Measurements from ENCODE around the gene NR2F1-AS1.

The NR2F1-AS1 gene

DNA sequence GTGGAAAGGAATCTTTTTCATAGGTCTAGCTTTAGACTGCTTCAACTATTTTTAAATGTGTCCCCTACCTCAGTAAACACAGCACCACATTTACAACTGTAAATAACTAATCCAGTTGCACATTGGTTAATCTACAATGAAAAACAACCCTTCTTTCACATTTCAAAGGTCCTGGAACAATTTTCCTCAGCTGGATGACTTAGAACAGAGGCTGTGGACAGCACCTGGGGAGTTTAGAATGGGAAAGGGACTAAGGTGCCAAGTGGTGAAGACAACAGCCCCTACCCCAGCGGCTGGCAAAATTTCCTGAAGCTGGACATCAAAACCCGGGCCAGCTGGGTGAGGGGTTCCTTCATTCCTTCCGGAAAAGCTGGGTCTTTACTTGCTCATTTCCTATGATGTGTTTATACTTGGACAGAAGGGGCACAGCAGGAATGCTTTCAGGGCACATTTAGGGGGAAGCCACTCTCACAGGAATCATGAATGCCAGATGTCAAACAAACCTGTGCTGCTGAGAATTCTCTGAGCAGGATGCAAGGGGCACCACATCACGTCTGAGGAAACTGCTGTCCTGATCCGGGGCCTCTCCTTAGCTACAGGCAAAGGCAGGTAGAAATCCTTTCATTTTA lies 158.3 kb downstream of the NR2F1-AS1 start:
- H3K4me1 Mint-ChIP-seq, result no peaks in the 10 kb centered on the region
- H3K27ac Mint-ChIP-seq, result no peak overlapping the region
- no peak overlapping the region for H3K4me3 Mint-ChIP-seq
- no peaks in the 10 kb centered on the region for H3K36me3 Mint-ChIP-seq
- peaks cover 3% of the 10 kb centered on the region for H3K9me3 Mint-ChIP-seq
- DNase-seq (ENCODE audit: low spot score in 2 of 2) (no peak), ATAC-seq (no peak)

DNA sequence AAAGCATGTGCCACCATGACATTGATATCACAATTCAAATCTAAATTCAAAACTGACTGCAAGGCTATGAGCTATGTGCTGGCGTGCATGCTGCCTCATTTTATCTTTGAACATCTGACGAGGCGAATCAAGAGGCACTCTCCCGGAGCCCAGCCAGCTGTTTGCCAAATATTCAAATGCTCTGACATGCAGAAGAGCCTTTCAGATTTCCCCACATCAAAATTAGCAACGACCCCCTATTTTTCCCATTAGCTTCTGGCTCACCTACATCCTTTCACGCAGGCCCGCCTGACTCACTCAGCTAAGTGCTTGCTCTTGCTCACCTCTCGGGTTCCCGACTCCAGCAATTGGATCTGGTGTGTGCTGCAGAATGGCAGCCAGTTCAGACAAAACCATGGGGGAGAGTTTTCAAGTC lies 159.0 kb downstream of the NR2F1-AS1 start:
- Mint-ChIP-seq H3K9me3 (peaks cover 3% of the 10 kb centered on the region), H3K4me3 (no peak overlapping the region), H3K27ac (no peak overlapping the region), H3K36me3 (no peaks in the 10 kb centered on the region), H3K4me1 (no peaks in the 10 kb centered on the region)
- no peak for ATAC-seq
- DNase-seq (ENCODE audit: low spot score in 2 of 2), result no peak

DNA sequence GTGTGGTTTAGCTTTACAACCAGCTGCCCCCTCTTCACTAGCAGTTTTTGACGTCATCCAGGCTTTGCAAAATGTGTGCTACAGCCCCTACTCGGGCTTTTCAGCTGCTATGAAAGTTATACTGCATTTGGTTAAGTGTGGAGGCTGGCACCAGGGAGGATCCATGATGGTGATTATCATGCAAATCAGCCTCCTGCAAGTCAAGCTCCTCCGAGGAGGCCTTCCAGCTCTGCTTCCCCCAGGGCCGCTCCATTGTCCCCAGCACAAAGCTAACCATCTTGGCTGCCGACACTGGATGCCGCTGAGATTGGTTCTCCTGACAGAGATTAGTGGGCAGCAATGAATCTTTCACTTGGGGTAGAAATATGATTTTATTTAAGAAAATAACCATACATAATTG lies 159.6 kb downstream of the NR2F1-AS1 start:
- H3K4me1 Mint-ChIP-seq, result no peaks in the 10 kb centered on the region

DNA sequence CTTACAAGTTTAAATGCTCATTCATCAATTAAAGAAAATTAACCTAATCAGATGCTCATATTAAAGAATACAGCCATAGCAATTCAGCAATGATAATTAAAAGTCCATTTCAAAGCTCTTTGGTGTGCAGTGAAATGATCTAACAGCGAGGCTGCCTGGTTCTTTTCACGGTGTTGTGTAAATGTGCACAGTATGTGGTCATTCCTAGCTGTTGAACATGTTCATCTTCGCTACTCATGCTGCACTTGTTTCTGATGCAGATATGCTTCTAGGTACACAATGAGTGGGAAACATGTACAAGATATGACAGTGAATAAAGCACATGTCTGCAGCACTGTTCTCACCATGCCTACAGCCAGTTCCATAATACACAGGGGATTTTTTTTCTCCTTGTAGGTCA lies 163.5 kb downstream of the NR2F1-AS1 start:
- Mint-ChIP-seq H3K4me1 (no peaks in the 10 kb centered on the region), H3K9me3 (no peaks in the 10 kb centered on the region), H3K4me3 (no peak overlapping the region), H3K27ac (no peak overlapping the region), H3K36me3 (no peaks in the 10 kb centered on the region)
- ATAC-seq, result no peak
- no peak for DNase-seq (ENCODE audit: low spot score in 2 of 2)

More for the DNA sequence above, 159.6 kb downstream of the NR2F1-AS1 start:
- Mint-ChIP-seq H3K4me3 (no peak overlapping the region), H3K9me3 (peaks cover 3% of the 10 kb centered on the region), H3K27ac (no peak overlapping the region), H3K36me3 (no peaks in the 10 kb centered on the region)
- DNase-seq (ENCODE audit: low spot score in 2 of 2) (no peak), ATAC-seq (no peak)

DNA sequence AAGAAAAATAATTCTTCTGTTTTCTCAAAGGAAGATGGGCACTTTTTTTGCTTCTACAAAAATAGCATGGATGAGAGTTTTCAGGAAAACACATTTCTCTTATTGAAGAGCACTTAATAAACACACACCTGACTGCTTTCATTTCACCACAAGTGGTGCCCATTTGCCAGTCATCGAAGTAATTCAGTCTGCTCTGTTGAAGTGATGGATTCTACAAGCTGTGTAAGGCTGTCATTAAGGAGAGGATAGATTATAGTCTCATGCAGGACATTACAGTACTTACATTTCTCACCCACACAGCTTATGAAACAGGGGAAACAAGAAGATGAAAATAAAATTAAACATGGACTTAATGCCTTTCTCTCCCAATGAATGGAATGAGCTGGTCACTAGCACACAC lies 165.2 kb downstream of the NR2F1-AS1 start:
- no peak for DNase-seq (ENCODE audit: low spot score in 2 of 2)

DNA sequence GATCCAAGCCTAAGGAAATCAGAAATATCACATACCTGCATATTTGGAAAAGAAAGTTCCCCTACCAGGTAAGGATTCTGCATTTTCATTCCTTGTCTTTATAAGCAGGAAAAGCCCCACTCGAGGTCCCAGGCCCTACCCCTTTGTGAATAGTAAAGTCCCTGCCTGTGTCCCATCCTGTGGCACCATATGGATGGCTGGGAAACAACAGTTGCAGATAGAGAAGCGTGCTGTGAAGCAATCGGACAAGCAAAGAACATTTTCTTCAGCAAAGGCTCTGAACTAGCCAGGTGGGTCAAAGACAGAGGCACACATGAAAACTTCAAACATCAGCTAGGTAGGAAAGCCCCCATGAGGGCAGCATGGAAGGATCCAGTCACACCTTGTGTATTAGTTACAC lies 169.3 kb downstream of the NR2F1-AS1 start:
- Mint-ChIP-seq H3K4me3 (no peak overlapping the region), H3K27ac (no peak overlapping the region), H3K4me1 (no peaks in the 10 kb centered on the region), H3K36me3 (no peaks in the 10 kb centered on the region), H3K9me3 (no peaks in the 10 kb centered on the region)
- DNase-seq (ENCODE audit: low spot score in 2 of 2), result no peak
- no peak for ATAC-seq

More for the DNA sequence above, 165.2 kb downstream of the NR2F1-AS1 start:
- no peaks in the 10 kb centered on the region for H3K9me3 Mint-ChIP-seq
- no peak overlapping the region for H3K4me3 Mint-ChIP-seq
- ATAC-seq, result no peak
- no peak overlapping the region for H3K27ac Mint-ChIP-seq
- no peaks in the 10 kb centered on the region for H3K4me1 Mint-ChIP-seq
- no peaks in the 10 kb centered on the region for H3K36me3 Mint-ChIP-seq

DNA sequence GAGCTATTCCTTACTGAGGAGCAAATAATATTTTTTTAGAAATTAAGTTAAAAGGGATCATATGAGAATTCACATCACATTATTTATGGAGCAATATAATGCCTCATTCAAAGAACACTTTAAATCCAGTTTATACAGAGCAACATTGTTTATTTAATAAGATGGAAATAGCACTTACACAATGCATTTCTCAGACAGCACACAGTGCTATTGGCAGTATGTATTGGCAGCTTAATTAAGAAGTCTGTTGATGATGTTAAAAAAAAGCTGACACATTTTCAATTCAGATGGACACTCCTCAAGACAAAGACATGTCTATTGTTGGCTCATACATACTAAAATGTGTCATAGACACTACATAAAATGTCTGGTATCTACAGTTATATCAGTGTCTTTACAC lies 171.3 kb downstream of the NR2F1-AS1 start:
- ATAC-seq, result no peak
- no peak overlapping the region for H3K27ac Mint-ChIP-seq
- H3K4me1 Mint-ChIP-seq, result no peaks in the 10 kb centered on the region
- no peaks in the 10 kb centered on the region for H3K9me3 Mint-ChIP-seq
- no peaks in the 10 kb centered on the region for H3K36me3 Mint-ChIP-seq
- DNase-seq (ENCODE audit: low spot score in 2 of 2), result no peak
- no peak overlapping the region for H3K4me3 Mint-ChIP-seq

DNA sequence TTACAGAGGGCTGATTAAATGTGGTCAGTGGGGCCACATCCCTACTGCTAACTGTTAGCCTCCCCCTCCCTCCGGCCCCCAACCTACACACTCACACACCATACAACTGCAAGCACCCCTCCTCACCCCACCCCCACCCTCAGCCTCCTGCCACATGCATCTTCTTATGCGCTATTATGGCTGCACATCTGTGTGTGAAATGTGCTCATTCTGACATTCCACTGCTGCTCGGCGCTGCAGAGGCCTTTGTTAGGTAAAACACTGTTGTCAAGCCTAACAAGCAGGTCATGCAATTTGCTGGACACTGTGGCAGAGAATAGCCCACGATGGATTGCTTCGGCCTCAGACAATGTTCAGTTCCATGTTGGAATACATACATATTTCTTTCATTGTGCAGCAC lies 173.6 kb downstream of the NR2F1-AS1 start:
- H3K4me3 Mint-ChIP-seq, result no peak overlapping the region
- H3K27ac Mint-ChIP-seq, result no peak overlapping the region
- no peaks in the 10 kb centered on the region for H3K36me3 Mint-ChIP-seq
- H3K9me3 Mint-ChIP-seq, result no peaks in the 10 kb centered on the region
- DNase-seq (ENCODE audit: low spot score in 2 of 2) (no peak), ATAC-seq (no peak)
- no peaks in the 10 kb centered on the region for H3K4me1 Mint-ChIP-seq

DNA sequence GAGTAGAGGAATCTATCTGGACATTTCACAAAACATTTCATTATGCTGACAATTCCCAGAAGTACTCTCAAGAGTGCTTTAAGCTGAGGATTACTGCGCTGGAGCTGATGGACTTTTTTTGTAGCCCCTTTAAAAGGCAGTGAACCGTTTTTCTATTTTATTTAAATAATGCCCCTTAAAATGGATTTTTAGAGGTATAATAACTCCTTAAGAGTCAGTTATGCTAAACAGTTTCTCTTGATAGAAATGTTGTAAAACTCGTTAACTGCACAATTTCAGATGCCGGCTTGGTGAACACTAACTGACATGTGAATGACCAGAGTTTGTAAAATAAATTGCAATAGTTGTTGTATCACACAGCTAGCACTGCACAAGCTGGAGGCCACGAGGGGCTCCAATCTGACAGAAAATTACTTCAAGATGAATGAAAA lies 174.0 kb downstream of the NR2F1-AS1 start:
- no peak overlapping the region for H3K27ac Mint-ChIP-seq
- no peak overlapping the region for H3K4me3 Mint-ChIP-seq
- no peak for ATAC-seq
- H3K36me3 Mint-ChIP-seq, result no peaks in the 10 kb centered on the region
- H3K4me1 Mint-ChIP-seq, result no peaks in the 10 kb centered on the region
- H3K9me3 Mint-ChIP-seq, result no peaks in the 10 kb centered on the region
- DNase-seq (ENCODE audit: low spot score in 2 of 2), result no peak

DNA sequence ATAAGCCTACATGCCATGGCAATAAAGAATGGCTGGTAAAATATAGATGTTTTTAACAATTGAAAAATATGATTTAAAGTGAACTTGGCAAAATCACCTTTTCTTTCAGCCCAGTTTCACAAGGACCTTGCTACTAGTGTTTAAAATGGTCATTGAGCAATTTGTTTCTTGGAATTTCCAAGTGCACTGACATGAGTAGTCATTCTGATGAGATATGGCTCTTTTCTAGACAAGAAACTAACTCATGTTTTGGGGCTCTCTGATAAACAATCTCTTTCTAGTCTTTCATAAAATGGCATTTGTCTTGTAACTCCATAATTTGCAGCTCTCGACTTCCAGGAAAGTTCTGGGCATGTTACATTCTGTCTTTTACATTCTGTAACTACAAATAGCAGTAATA lies 176.8 kb downstream of the NR2F1-AS1 start:
- H3K36me3 Mint-ChIP-seq, result no peaks in the 10 kb centered on the region

DNA sequence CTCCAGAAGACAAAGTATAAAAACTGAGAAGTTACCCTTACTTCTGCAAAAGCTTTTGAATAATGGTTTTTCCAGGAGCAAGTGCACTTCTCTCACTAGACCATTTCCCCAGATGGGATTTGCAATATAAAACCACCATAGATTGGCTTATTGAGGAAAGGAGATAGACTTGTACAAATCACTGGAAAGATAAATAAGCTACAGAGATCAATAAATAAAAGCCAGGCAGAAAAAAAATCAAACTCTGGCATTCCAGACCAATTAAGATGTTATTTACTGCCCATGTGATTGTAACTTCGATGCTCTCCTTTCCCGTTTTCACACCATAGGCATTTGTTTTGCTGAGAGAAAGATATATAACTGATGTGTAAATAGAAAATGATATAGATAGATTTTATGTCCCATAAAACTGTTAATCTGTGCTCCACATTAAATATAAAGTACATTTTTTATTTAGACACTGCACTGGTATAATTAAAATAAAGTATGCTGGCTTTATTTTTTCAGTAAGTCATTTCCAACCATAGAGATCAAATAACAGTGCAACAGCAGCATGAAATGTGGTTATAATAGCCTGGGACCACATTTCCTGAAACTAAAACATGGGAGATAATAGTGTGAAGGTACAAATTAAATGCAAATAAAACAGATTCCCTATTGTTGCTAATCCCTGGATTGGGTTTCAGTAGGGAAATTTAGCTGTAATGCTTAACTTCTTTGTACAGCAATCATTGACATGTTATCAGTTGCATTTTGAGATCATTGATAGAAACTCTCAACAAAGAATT lies 177.7 kb downstream of the NR2F1-AS1 start:
- Mint-ChIP-seq H3K36me3 (no peaks in the 10 kb centered on the region), H3K9me3 (no peaks in the 10 kb centered on the region), H3K4me1 (no peaks in the 10 kb centered on the region), H3K4me3 (no peak overlapping the region), H3K27ac (no peak overlapping the region)
- ATAC-seq, result no peak
- no peak for DNase-seq (ENCODE audit: low spot score in 2 of 2)

More for the DNA sequence above, 176.8 kb downstream of the NR2F1-AS1 start:
- no peaks in the 10 kb centered on the region for H3K9me3 Mint-ChIP-seq
- H3K4me3 Mint-ChIP-seq, result no peak overlapping the region
- H3K4me1 Mint-ChIP-seq, result no peaks in the 10 kb centered on the region
- ATAC-seq (no peak), DNase-seq (ENCODE audit: low spot score in 2 of 2) (no peak)
- H3K27ac Mint-ChIP-seq, result no peak overlapping the region

DNA sequence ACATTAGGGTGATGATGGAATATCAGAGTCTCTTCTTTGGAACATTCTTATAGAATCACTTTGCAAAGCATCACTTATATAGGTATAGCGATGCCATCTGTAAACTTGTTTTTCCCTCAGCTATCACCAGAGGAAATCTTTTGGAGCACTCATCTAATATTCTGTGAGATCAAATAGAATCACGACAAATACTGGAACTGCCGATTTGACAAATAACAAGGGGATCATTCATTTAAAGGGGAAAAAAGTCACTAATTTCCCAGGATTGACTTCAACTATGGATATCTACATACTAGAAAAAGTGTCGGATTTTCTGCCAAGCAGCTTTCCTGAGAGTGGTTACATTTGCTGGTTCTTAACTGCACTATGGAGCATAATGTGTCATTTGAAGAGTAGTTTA lies 178.6 kb downstream of the NR2F1-AS1 start:
- DNase-seq (ENCODE audit: low spot score in 2 of 2), result no peak
- H3K36me3 Mint-ChIP-seq, result no peaks in the 10 kb centered on the region
- H3K27ac Mint-ChIP-seq, result no peak overlapping the region
- H3K4me3 Mint-ChIP-seq, result no peak overlapping the region
- no peak for ATAC-seq
- peaks cover 5% of the 10 kb centered on the region for H3K9me3 Mint-ChIP-seq
- H3K4me1 Mint-ChIP-seq, result no peaks in the 10 kb centered on the region

DNA sequence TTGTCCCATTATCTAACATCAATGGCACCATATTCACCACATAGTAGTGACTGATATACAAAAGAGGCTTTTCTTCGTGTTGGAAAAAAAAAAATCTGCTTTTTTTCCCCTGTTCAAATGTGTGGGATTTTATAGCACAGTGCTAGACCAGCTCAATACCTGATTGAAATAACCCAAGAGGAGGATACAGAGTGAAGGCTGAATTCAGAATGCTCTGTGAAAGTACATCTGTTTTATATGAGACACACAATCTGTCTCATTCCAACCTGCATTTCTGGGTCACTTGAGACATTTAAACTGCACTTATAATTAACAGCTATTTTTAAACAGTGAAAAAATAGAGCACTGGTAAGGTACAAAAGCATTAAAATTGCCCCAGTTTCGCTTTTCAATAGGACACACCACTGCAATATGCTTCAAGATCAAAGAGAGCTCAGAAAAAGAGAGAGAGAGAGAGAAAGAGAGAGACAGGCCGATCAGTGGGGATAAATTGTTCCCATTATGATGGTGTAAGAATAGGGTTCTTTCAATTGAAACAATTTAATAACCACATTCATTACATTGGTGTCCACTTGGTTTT lies 179.3 kb downstream of the NR2F1-AS1 start:
- Mint-ChIP-seq H3K36me3 (no peaks in the 10 kb centered on the region), H3K27ac (no peak overlapping the region), H3K4me1 (no peaks in the 10 kb centered on the region), H3K4me3 (no peak overlapping the region), H3K9me3 (peaks cover 7% of the 10 kb centered on the region)
- ATAC-seq (no peak), DNase-seq (ENCODE audit: low spot score in 2 of 2) (no peak)

DNA sequence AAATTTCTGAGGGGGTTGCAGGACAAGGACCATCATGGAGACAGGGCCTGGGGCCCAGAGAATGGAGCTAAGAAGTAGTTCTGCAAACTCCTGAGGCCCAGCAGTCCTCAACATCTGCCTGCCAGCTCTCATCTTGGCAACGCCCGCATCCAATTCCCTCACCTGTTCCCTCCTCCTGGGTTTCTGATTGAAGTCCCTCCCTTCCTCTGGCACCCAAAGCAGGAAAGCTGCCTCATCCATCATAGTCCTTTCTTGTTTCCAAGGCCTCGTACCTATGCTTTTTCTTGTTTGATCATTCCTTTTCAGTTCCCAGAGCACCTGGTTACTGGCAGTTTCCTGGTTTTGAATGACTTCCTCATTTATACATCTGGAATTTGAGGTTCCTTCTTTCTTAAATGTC lies 181.3 kb downstream of the NR2F1-AS1 start:
- H3K27ac Mint-ChIP-seq, result no peak overlapping the region
- H3K36me3 Mint-ChIP-seq, result no peaks in the 10 kb centered on the region
- ATAC-seq, result no peak
- peaks cover 7% of the 10 kb centered on the region for H3K9me3 Mint-ChIP-seq
- no peaks in the 10 kb centered on the region for H3K4me1 Mint-ChIP-seq
- H3K4me3 Mint-ChIP-seq, result no peak overlapping the region
- DNase-seq (ENCODE audit: low spot score in 2 of 2), result no peak

DNA sequence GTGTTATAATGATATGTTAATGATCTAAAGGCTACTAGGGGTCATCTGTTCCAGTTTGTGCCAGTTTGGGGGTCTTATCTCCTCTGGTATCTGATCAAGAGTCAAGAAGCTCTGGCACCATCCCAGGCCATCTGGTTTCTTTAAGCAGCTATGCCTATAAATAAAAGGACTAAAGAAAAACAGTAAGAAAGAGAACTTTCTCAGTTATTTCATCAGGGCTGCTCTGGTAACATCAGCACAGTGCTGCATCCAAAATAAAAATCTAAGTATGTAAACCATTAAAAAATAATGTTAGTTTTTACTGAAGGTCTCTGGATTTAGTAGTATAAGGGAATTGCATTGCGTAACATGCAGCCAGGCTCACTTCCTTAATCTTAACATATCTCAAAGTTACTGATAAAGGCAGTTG lies 185.0 kb downstream of the NR2F1-AS1 start:
- H3K4me1 Mint-ChIP-seq, result no peaks in the 10 kb centered on the region
- H3K9me3 Mint-ChIP-seq, result peaks cover 11% of the 10 kb centered on the region
- H3K27ac Mint-ChIP-seq, result no peak overlapping the region
- no peak for ATAC-seq
- no peak overlapping the region for H3K4me3 Mint-ChIP-seq
- H3K36me3 Mint-ChIP-seq, result no peaks in the 10 kb centered on the region
- no peak for DNase-seq (ENCODE audit: low spot score in 2 of 2)

DNA sequence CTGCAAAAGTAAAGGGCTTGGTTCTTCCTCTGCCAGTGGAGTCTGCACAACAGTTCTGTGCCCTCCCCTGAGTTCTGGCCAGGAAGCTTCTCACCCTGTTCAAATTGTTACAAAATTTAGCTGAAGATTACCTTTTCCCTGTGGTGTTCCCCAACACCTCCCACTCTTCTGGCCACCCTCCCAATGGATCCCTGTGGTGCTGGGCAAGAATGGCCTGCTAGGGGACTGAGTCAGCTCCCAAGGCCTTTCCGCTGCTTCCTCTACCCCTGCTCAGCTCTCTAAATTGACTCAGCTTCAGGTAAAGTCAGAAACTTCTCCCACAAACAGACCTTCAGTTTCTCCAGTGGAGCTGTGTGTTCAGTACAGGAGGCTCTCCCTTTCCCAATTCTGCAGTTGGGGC lies 186.0 kb downstream of the NR2F1-AS1 start:
- no peaks in the 10 kb centered on the region for H3K4me1 Mint-ChIP-seq
- peaks cover 11% of the 10 kb centered on the region for H3K9me3 Mint-ChIP-seq
- no peak overlapping the region for H3K27ac Mint-ChIP-seq
- no peak for DNase-seq (ENCODE audit: low spot score in 2 of 2)
- no peak overlapping the region for H3K4me3 Mint-ChIP-seq
- H3K36me3 Mint-ChIP-seq, result no peaks in the 10 kb centered on the region
- ATAC-seq, result no peak

All from stimulated activated effector memory CD8-positive, alpha-beta T cell treated with anti-CD3 and anti-CD28 coated beads, Interleukin-12 subunit alpha, Interleukin-12 subunit beta, amount 100 ng/mL, for 72 hours (primary cell).